Measurements from ENCODE around the gene F7.

Gene F7

DNA sequence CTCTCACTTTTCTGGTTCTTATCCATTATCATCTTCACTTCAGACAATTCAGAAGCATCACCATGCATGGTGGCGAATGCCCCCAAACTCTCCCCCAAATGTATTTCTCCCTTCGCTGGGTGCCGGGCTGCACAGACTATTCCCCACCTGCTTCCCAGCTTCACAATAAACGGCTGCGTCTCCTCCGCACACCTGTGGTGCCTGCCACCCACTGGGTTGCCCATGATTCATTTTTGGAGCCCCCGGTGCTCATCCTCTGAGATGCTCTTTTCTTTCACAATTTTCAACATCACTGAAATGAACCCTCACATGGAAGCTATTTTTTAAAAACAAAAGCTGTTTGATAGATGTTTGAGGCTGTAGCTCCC, 14.2 kb downstream of the F7 start:
- DNase-seq = no peak

DNA sequence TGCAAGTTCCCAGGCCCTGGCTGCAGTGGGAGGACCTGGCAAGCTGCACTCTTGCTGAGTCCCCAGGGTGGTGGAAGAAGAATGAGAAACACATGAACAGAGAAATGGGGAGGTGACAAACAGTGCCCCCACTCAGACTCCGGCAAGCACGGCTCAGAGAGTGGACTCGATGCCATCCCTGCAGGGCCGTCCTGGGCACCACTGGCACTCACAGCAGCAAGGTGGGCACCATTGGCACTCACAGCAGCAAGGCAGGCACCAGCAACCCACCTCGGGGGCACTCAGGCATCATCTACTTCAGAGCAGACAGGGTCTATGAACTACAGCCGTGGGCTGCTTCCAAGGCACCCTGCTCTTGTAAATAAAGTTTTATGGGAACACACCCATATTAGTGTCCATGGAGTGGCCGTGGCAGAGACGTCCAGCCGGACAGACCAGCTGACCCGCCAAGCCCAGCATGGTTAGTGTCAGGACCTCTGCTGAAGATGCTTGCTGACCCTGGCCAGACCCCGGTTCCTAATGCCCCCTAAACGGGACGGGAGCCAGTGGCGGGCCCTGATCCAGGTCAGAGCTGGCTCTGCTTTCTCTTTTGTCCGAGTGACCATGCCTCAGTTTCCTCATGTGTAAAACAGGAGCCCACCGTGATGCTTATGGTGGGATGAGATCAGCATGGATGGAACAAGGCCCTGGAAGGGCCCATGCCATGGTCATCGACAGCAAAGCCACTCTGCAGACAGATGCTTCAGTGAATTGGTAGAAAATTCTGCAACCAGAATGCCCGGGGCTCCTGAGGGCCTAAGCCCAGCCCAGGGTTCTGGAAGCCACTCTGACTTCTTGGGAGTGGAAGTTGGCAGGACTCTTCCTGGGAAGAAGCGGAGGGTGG, 14.9 kb downstream of the F7 start:
- DNase-seq = no peak

DNA sequence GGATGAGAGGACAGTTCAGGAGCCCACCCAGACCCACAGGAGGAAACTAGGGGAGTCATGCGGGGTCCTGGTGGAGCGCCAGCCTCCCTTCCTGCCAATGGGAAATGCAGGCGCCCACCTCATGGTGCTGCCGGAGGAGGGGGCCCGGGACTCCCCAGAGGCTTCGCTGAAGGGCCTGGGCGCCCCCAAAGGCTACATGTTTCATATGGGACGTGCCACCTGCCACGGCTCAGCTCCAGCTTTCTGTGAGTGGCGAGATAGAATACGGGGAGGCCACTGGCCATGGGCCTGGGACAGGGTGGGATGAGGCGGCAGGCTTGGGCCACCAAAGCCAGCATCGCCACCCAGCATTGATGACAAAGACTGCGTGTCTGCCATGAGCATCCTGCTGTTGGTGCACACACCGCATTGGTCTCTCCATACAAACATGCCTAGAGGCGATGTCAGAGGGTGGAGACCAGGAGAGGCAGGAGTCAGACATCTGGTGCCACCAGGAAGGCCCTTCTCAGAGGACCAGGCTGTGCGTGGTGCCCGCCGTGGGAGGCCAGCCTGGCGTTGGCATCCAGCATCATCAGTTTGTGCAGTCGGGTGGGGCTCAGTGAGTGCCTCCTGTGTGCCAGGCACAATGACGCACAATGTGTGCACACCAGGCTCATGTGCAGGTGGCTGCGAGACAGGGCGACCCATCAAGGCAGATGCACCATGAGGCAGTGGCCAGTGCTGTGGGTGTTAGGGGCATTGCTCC, 15.8 kb downstream of the F7 start:
- DNase-seq = no peak

DNA sequence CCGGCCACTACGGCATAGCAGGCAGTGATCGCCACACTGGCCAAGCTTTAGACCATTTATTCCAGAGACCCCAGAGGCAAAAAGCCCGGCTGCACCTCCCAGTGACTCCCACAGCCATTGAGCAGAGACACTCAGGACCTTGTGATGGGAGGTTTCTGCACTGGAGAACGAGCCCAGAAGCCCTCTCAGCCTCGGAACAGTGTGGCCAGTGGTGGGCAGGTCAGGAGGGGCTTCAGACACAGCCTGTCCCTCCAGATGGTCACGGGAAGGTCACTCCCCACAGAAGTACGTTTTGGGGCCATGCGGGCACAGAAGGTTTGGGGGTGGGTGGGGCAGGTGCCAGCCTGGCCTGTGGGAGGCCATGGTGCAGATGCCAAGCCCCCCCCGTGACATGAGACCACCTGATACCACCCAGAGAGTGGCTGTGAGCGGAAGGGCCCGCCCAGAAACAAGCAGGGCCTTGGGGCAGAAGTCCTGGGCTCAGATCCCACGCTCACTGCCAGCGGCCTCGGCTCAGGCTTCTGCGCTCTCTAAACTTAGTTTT, 16.4 kb downstream of the F7 start:
- no peak for DNase-seq

DNA sequence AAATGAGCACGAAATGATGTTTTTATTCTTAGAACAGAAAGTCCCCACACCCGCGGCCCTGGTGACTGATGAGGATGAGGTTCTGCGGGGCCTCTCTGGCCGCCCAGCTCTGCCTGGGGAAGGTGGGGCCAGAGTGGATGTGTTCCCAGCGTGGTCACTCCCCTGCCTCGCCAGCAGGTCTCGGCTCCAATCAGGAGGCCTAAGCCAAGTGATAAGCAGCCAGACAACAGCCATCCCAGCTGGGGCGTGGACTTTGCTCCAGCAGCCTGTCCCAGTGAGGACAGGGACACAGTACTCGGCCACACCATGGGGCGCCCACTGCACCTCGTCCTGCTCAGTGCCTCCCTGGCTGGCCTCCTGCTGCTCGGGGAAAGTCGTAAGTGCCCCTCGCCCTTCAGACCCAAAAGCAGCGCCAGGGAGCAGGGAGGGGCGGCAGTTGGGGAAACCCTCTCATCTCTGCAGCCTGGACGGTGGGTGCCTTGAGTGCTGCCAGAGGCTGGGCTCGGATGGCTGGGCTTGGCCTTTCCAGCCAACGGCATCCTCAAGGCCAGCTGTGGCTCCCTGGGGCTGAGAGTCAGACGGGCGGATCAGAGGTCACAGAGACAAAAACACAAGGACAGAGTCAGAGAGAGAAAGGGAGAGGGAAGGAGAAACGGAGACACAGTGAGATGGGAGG, 17.1 kb downstream of the F7 start, which contains the start of gene F10:
TSS of gene F10 (plus strand) at position 250 of the 676 bp plus-strand sequence. CDS start at position 307, 57 bp downstream.
- no peak for DNase-seq

DNA sequence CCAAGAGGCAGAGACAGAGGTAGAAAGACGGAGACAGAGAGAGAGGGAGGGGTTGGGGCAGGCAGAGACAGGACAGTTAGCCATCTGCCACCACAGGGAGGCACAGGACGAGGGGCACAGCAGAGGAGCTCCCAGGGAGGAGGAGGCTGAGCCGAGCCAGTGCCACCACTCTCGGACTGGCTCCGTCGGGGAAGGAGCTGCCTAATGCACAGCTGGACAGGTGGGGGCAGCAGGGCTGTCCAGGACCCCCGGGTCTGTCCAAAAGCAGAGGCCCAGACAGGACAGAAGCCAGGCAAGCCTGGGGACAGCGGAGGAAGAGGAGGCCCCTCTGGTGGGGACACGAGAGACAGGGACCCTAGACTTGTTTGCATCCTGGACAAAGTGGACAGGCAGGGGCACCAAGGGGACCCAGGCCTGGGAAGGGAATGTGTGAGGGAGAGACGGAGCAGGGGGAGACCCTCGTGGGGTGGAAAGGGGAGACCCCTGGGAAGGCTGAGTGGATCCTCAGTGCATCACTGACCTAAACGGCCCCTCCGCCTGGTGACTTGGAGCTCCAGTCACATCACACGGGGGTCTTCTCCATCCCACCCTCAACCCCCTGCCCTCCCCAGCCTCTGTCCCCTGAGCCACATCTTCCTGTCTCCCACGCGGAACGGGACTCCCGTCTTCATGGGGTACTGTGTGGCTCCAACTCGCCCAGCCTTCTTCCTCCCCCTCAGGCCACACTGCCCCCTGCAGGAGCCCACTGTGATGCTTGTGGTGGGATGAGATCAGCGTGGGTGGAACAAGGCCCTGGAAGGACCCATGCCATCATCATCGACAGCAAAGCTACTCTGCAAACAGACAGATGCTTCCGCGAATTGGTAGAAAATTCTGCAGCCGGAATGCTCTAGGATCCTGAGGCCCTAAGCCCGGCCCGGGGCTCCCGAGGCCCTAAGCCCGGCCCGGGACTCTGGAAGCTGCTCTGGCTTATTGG, 17.9 kb downstream of the F7 start:
- no peak for DNase-seq

DNA sequence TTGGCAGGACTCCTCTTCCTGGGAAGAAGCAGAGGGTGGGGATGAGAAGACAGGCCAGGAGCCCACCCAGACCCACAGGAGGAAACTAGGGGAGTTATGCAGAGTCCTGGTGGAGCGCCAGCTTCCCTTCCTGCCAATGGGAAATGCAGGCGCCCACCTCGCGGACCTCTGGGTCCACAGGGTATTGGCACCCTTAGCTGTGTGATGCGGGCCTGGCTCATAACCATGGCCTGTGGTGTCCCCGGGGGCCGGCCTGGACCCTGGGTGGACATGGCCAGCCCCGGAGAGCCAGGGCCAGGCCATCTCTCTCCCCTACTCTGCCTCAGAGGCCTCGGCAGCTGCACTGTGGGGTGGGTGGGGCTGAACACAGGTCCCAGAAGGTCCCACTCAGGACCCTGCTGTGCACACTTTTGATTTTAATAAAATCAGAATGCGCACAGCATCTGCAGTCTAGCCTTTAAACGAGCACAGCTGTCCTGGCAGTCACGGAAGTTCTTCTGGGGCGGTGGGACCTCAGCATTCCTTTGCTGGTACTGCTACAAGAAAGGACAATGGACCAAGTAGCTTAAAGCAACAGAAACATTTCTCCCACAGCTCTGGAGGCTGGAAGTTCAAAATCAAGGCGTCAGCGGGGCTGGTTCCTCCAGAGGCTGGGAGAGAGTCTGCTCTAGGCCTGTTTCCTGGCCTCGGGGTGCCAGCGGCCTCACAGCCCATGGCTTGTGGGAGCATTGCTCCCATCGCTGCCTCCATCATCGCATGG, 18.8 kb downstream of the F7 start:
- DNase-seq = no peak

DNA sequence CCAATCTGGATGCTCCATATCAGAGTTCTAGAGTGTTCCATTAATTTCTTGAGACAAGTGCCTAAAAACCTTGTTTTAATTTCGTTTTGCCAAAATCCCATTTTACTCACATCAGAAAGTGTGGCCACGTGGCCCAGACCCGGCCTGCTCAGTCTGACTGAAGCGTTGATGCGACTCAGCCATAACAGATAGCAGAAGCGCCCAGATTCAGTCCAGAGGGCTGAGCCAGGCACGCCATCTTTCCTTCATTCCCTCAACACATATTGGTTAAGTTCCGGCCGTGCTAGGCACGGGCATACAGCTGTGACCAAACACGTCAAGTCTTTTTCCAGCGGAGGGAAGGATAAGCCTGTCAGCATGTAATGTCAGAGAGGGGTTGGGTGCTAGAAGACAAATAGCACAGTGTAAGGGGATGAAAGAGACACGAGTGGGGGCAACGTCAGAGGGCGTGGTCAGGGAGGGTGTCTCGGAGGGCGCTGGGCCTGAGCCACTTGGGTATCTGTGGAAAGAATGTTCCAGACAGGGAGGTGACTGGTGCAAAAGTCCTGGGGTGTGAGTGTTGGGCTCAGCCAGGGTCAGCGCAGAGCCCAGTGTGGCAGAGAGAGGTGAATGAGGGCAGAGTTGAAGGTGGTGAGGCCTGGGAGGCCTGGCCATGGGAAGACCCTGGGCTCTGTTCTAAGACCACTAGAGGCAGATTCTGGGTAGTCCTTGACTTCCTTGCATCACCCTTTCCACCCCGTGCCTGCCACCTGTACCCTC, 20.1 kb downstream of the F7 start:
- DNase-seq = no peak

DNA sequence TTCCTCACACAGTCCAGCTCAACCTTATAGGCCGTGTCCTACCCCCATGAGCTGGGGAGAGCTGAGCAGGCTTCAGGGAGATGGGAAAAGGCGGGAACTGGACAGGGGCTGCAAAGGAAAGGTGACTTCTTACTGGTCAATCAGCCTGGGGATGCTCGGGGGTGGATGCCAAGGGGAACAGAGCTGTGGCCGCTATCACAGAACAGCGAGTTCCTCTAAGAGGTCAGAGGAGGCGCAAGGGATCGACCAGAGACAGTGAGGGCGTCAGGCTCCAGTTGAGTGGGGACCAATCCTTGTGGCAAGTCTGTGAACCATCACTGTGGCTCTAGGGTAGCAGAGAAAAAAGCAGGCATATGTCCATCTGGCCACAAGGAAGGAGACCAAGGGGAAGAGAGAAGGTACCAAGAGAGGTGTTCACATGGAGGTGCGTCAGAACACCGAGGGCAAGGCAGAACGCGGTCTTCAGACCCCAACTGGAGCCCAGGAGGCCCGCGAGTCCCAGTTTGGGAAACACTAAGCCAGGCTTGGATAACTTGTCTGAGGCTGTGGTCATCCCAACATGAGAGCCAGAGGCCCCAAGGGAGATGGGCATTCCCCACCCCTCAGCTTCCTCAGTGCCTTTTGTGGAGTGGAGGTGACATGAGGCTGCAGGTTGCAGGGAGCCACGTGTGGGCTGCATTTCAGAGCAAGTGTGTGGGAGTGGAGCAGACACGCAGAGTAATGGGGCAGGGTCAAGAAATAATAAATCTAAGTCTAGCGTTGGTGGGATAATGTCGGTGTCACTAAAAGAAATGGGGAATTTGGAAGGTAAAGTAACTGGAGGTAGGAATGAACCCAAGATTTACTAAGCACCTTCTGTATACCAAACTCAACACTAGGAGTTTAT, 20.9 kb downstream of the F7 start:
- no peak for DNase-seq

DNA sequence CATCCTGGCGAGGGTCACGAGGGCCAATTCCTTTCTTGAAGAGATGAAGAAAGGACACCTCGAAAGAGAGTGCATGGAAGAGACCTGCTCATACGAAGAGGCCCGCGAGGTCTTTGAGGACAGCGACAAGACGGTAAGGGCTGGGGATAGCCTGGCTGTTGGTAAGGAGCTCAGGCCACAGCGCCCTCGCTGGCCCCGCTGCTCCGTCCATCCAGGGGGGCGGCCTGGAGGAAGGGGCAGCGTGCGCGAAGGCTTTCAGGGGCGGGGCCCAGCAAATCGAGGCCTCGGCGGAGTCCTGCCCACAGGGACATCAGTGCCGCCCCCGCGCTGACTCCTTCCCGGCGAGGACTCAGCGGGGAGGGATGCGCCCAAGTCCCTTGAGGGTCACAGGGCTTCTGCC, 23.9 kb downstream of the F7 start:
- DNase-seq = no peak

DNA sequence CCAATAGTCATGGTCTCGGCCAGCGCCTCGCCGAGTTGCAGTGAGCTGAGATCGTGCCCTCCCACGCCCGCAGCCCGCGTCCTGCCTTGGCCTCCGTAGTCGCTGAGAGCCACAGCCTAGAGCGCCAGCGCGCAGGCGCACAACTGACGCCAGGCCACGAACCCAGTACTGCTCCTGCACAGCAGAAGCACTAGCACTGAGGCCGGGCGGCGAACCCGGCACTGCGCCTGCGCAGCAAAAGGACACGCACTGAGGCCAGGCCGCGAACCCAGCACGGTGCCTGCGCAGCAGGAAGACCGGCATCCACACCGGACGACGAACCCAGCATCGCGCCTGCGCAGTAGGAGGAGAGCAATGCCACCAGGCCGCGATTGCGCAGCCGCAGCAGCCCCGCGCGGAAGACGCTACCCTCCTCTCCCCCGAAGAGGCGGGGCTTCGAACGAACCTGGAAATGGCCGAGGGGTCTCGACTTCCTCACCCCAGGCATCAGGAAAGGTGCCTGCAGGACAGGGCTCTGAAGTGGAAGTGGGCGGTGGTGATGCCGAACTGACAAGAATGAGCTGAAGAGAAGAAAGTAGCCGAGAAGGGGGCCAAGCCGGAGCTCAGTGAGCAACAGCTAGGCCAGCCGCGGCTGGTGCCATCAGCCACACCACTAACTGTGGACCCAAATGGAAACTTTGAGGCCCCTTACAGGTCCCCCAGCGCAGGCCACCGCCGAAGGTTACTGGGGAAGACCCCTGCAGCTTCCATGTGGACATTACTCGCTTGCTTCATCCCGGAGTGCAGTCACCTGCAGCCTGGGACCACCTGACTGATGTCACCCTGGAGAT, 24.5 kb downstream of the F7 start:
- DNase-seq = no peak

DNA sequence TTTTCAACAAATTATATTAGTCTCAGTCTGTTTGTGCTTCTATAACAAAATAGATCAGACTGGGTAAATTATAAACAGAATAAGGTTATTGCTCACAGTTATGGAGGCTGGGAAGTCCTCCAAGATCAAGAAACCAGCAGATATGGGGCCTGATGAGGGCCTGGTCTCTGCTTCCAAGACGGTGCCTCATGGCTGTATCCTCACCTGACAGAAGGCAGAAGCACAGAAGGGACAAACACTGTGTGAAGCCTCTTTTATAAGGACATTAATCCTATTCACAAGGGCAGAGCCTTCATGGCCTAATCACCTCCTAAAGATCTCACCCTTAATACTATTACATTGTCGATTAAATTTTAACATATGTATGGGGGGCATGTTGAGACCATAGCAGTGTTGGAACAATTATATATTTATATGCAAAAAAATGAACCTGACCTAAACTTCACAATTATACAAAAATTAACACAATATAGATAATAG, 29.7 kb downstream of the F7 start:
- no peak for DNase-seq

DNA sequence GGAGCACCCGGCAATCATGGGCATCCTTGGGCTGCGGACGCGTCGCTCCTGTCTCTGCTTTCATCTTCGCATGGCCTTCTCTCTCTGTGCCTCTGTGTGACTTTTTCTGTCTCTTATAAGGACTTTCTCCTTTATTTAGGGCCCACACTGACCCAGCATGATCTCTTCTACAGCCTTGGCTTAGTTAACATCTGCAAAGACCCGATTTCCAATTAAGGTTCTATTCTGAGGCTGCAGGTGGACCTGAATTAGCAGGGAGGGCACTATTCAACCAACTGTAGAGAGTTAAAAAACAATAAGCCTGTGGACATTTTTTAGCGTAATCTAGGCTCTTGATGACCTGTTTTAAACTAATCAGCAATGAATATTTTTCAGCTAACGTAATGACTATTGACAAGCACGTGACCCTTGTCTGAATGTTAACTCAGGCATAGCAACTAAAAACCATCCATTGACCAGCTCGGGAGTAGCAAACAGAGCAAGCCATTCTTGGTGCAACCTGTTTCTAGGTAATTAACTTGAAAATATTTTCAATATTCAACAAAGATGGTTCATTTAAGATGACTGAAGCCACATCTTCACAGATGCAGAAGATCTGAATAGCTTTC, 32.2 kb downstream of the F7 start:
- DNase-seq = no peak

DNA sequence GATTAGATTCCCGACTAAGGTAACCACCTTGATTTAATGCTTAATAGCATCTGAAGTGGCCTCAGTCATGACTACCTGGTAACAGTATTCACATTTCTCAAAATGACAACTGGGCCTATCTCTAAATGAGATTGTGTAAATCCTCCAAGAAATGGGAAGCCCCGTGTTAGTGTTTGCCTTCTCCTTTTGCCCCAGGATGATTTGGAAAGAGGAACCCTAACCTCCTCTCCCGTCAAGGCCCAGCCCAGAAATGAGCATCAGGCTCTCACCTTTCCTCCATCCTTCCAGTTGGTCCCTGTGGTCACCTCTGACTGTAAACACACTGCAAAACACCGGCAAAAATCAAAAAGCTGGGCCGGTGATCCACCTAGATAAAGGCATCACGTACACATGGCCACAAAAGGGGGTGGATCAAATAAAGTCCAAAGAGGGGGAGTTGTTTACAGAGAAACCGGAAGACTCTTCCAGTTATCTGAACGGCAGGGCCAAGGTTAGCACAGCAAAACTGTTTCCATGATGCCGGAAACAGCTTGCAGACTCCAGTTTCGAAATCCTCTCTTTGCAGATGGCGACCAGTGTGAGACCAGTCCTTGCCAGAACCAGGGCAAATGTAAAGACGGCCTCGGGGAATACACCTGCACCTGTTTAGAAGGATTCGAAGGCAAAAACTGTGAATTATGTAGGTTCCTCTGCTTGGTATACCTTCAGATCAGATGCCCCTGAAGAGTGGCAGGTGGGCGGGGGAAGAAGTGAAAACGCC, 33.4 kb downstream of the F7 start:
- no peak for DNase-seq

DNA sequence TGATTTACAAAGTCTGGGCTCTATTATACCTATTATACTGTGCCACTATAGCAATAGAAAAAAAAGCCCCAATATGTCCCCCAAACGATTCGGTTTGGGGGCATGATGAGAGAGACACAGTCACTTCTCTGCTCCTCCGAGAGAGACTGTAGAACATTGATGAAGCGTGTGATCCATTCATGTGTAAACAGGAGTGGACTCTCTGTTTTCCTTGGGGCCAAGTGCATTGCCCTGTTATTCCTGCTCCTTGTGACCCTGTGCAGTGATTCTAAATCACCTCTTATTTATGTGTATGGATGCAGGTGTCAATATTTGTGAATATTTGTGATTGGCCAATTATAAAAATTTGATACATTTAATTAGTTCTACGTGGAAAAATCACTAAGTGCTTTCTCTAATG, 34.0 kb downstream of the F7 start:
- DNase-seq = no peak

DNA sequence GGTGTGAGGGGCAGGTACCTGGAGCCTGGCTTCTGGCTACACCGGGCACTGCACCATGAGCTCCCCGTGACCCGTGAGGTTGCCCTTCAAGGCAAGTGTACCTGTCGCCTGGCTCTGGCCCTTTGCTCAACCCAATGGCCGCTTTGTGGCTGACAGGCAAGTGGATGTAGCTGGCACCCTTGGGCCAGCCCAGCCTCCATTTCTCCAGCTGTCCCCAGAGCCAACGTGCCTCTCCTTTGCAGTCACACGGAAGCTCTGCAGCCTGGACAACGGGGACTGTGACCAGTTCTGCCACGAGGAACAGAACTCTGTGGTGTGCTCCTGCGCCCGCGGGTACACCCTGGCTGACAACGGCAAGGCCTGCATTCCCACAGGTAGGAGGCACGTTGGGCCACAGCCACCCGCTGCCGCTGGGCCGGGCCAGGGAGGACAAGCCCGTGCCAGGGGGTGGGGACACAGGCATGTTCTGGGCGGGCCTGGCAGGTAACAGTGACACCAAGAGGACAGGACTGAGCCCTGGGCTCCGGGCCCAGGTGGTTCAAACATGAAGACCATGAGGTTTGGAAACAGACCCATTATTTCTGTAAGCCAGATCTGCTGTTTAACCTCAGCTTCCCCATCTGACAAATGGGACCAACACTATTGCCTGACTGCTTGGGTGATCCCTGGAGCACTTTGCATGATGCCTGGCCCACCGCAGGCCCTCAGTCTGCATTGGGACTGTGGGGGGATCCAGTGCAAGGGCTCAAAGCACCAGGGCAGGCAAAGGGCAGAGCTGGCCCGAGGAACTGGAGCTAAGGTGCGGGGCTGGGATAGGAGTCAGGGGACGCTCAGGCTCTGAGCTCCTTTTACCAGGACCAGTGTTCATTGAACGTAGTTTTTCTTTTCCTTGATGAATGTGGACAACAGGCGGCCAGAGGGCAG, 35.3 kb downstream of the F7 start:
- DNase-seq = no peak
